HepG2 (cell line): ENCODE data around the gene CYP4F2. TPM values are rescaled to one million over a fixed set of nuclear protein-coding genes. Genes with fewer than 3 reads are reported as not detected.
A peak's percentile ranks its signal among the peaks of the same experiment; 100 is the strongest.

Experiments used
- ATAC-seq: fragments of 200-7000 bp; cut with Tn5 transposase; 3 replicates; pipeline ENCODE4 v1.9.1; 2020; ENCODE audit warnings: mild to moderate bottlenecking, moderate library complexity
- BruUV-seq: library from RNA; stranded (reverse); fragments of 400-500 nt; replicated peaks from 2 replicates; lab custom pipeline; 2021; lab: Mats Ljungman, UMichigan
- CTCF ChIA-PET: fragments of 300-600 bp; formaldehyde crosslinking; extraction: SDS; loops from one replicate; lab custom pipeline; 2021; ENCODE audit warnings: low total read pairs, inconsistent platforms, low intra/inter-chr PET ratio; lab: Yijun Ruan, JAX
- POLR2A ChIA-PET: fragments of 350-600 bp; sonication (Branson Sonifier 250); formaldehyde crosslinking; loops from one replicate; lab custom pipeline; 2020; ENCODE audit warnings: antibody characterized with exemption, inconsistent platforms; lab: Yijun Ruan, JAX
- DNase-seq: peaks from one replicate; pipeline ENCODE4 v3.0.0-alpha.2; 2015; ENCODE audit warnings: low spot score
- FAIRE-seq: peaks from 3 replicates; lab custom pipeline; 2011; peaks lifted over from hg19 to GRCh38; lab: Jason Lieb, UNC
- H2AFZ ChIP-seq: one replicate; pipeline ENCODE4 v1.6.1; 2011; ENCODE audit warnings: low read length, inconsistent platforms
- H3K27ac ChIP-seq: fragments of 300-600 bp; 3 replicates; pipeline ENCODE4 v1.8.0; 2011; ENCODE audit warnings: mixed run types, mild to moderate bottlenecking, mixed read lengths, low read length, inconsistent platforms; ENCODE audit not compliant: insufficient read depth; ENCODE audit errors: extremely low read length
- H3K27me3 ChIP-seq, 2 experiments: fragments of 200-600 bp in 1 of 2; 2 replicates in 1 of 2; 3 replicates in 1 of 2; pipeline versions ENCODE4 v1.6.0 to v1.8.0; 2011; ENCODE audit warnings: low read length in 2 of 2, mild to moderate bottlenecking in 2 of 2, moderate library complexity in 2 of 2, inconsistent platforms in 1 of 2; ENCODE audit not compliant: insufficient read depth in 2 of 2, control insufficient read depth in 1 of 2
- H3K36me3 ChIP-seq, 2 experiments: fragments of 200-600 bp in 1 of 2; replicated peaks in 1 of 2; 2 replicates in 1 of 2; 3 replicates in 1 of 2; pipeline versions ENCODE4 v1.5.1 to v1.8.0; 2011; ENCODE audit warnings: low read length in 2 of 2, inconsistent platforms in 1 of 2; ENCODE audit not compliant: insufficient read depth in 2 of 2, control insufficient read depth in 1 of 2
- H3K4me1 ChIP-seq: 2 replicates; pipeline ENCODE4 v1.5.1; 2012; ENCODE audit warnings: low read length, inconsistent platforms; ENCODE audit not compliant: insufficient read depth
- H3K4me2 ChIP-seq: 2 replicates; pipeline ENCODE4 v1.6.0; 2011; ENCODE audit warnings: low read depth, low read length, inconsistent platforms
- H3K4me3 ChIP-seq, 3 experiments: fragments of 200-600 bp in 1 of 3; sonication (generic), shearing (Covaris generic) in 1 of 3; replicated peaks in 1 of 3; 2 replicates each; pipeline ENCODE4 v1.5.1; 2011 to 2016; ENCODE audit warnings: low read length in 3 of 3, inconsistent platforms in 2 of 3, low read depth in 2 of 3, mild to moderate bottlenecking in 2 of 3, control low read depth in 1 of 3, mixed read lengths in 1 of 3; ENCODE audit not compliant: insufficient read depth in 1 of 3
- H3K79me2 ChIP-seq: one replicate; pipeline ENCODE4 v1.6.1; 2011; ENCODE audit warnings: low read length, inconsistent platforms; ENCODE audit not compliant: insufficient read depth
- H3K9ac ChIP-seq: 2 replicates; pipeline ENCODE4 v1.6.0; 2011; ENCODE audit warnings: mild to moderate bottlenecking, low read depth, low read length, inconsistent platforms; ENCODE audit not compliant: insufficient read depth
- H3K9me3 ChIP-seq: 2 replicates; pipeline ENCODE4 v1.5.1; 2012; ENCODE audit warnings: mild to moderate bottlenecking, low read length
- H4K20me1 ChIP-seq: 2 replicates; pipeline ENCODE4 v1.6.0; 2011; ENCODE audit warnings: inconsistent platforms, mild to moderate bottlenecking, low read length, moderate library complexity; ENCODE audit not compliant: insufficient read depth
- GATAD2A ChIP-seq: IDR thresholded peaks from 2 replicates; pipeline ENCODE4 v1.6.1; 2016
- REL ChIP-seq: sonication (generic); formaldehyde crosslinking; conservative IDR thresholded peaks from 2 replicates; pipeline ENCODE4 v1.8.0; 2022; ENCODE audit warnings: mild to moderate bottlenecking, missing genetic modification reagents, moderate library complexity
- ZFP62 ChIP-seq: sonication (generic); formaldehyde crosslinking; IDR thresholded peaks from 2 replicates; pipeline ENCODE4 v1.4.0; 2020; ENCODE audit warnings: missing genetic modification reagents
- ZKSCAN1 ChIP-seq: fragments of 150-350 bp; IDR thresholded peaks from 2 replicates; pipeline ENCODE4 v1.6.1; 2014; ENCODE audit warnings: low read length
- ZNF225 ChIP-seq: sonication (generic); formaldehyde crosslinking; IDR thresholded peaks from 2 replicates; pipeline ENCODE4 v1.4.0; 2020; ENCODE audit warnings: mild to moderate bottlenecking, missing genetic modification reagents
- ZNF34 ChIP-seq: sonication (generic); formaldehyde crosslinking; IDR thresholded peaks from 2 replicates; pipeline ENCODE4 v1.4.0; 2020; ENCODE audit warnings: mild to moderate bottlenecking, missing genetic modification reagents, borderline replicate concordance
- ZNF441 ChIP-seq: sonication (generic); formaldehyde crosslinking; IDR thresholded peaks from 2 replicates; pipeline ENCODE4 v1.7.0; 2021; ENCODE audit warnings: missing genetic modification reagents, borderline replicate concordance
- WGBS: methylation state at CpG from one replicate; pipeline ENCODE4 v1.1.6; 2017; ENCODE audit warnings: low lambda C conversion rate; 5-methylcytosine and 5-hydroxymethylcytosine counted together
- in situ Hi-C: cut with HindIII; loops from 2 replicates; pipeline ENCODE4 v1.10.0; 2017; ENCODE audit warnings: low pct_unique_long_range_greater_than_20kb; ENCODE audit not compliant: extremely low pct_ligation_motif_present
- intact Hi-C: fragments of 100-400 bp; cut with micrococcal nuclease; formaldehyde crosslinking; loops from one replicate; pipeline ENCODE4 v1.10.0; 2022; ENCODE audit not compliant: unreplicated experiment
- polyA plus RNA-seq, 8 experiments: library from polyadenylated mRNA; depleted of rRNA in 3 of 8; stranded (reverse) in 7 of 8; unstranded in 1 of 8; fragments of >200 nt; fragmentation: Illumina TruSeq in 4 of 8; extraction: Trizol in 4 of 8; gene quantifications; 2 replicates each; pipeline versions ENCODE4 v1.2.1 to v1.2.3, GENCODE V29; 2011 to 2016; ENCODE audit warnings: low read depth in 4 of 8, missing spikeins in 1 of 8, mixed read lengths in 1 of 8; ENCODE audit not compliant: insufficient read depth in 1 of 8
- total RNA-seq, 5 experiments: library from RNA; depleted of rRNA; stranded (reverse); fragments of >200 nt; fragmentation: Illumina TruSeq; extraction: Trizol; gene quantifications; 2 replicates each; pipeline ENCODE4 v1.2.3, GENCODE V29; 2016; ENCODE audit warnings: low read depth in 1 of 5
- TF ChIP-seq, protein P1 (sequence below): sonication (generic); IDR thresholded peaks from 2 replicates; pipeline ENCODE4 v1.6.1; 2016; ENCODE audit warnings: low read depth, borderline replicate concordance
- TF ChIP-seq, protein P2 (sequence below): sonication (generic); formaldehyde crosslinking; IDR thresholded peaks from 2 replicates; pipeline ENCODE4 v1.4.0; 2020; ENCODE audit warnings: mild to moderate bottlenecking, low read depth, missing genetic modification reagents

The CYP4F2 gene
- total and polyA plus RNA-seq, 2 of the 13 experiments (the other 11 are each of a cell fraction or from before 2014, with no cell fraction given): 3.7 to 3.9 TPM

DNA sequence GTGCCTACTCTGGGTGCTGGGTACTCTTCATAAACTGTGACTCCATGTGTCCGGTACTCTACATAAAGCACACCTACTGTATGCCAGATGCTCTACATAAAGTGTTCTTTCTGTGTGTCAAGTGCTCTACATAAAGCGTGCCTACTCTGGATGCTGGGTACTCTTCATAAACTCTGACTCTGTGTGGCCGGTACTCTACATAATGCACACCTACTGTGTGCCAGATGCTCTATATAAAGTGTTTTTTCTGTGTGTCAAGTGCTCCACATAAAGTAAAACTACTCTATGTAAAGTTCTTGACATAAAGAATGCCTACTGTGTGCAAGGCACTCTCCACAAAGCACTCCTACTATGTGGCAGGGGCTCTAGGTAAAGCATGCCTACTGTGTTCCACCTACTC is 38.3 kb upstream of the CYP4F2 start:
- no peaks in the 10 kb centered on the region for H3K9me3 ChIP-seq
- WGBS: 79% methylated on average over 3 of the region's 3 CpGs
- no peak overlapping the region for H2AFZ ChIP-seq
- intact Hi-C loops (no loop called here), in situ Hi-C loops (no loop called here)
- ChIA-PET POLR2A (no interaction called here), CTCF (no interaction called here)
- BruUV-seq: no TSS peak
- H3K27me3 ChIP-seq: no peaks in the 10 kb centered on the region
- H3K27ac ChIP-seq: no peak overlapping the region
- TF ChIP-seq GATAD2A (CRISPR knock-in tag): no peak
- TF ChIP-seq, protein P1, sequence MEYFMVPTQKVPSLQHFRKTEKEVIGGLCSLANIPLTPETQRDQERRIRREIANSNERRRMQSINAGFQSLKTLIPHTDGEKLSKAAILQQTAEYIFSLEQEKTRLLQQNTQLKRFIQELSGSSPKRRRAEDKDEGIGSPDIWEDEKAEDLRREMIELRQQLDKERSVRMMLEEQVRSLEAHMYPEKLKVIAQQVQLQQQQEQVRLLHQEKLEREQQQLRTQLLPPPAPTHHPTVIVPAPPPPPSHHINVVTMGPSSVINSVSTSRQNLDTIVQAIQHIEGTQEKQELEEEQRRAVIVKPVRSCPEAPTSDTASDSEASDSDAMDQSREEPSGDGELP: no peak
- TF ChIP-seq REL (CRISPR knock-in tag): no peak
- TF ChIP-seq ZNF225 (CRISPR knock-in tag): no peak
- no peak for TF ChIP-seq ZNF441 (CRISPR knock-in tag)
- TF ChIP-seq ZKSCAN1: peak; percentile 64
- no peak for TF ChIP-seq ZNF34
- TF ChIP-seq ZFP62 (CRISPR knock-in tag): no peak
- TF ChIP-seq, protein P2, sequence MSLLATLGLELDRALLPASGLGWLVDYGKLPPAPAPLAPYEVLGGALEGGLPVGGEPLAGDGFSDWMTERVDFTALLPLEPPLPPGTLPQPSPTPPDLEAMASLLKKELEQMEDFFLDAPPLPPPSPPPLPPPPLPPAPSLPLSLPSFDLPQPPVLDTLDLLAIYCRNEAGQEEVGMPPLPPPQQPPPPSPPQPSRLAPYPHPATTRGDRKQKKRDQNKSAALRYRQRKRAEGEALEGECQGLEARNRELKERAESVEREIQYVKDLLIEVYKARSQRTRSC (CRISPR knock-in tag): no peak
- TF ChIP-seq, all 625 proteins: peak for 1
- no peak for DNase-seq
- H3K4me1 ChIP-seq: peaks cover 14% of the 10 kb centered on the region
- no peak overlapping the region for H3K9ac ChIP-seq
- no peak for ATAC-seq
- H4K20me1 ChIP-seq: no peaks in the 10 kb centered on the region
- no peak overlapping the region for H3K4me2 ChIP-seq
- H3K79me2 ChIP-seq: no peaks in the 10 kb centered on the region
- no peak for FAIRE-seq
- no peaks in the 10 kb centered on the region for H3K36me3 ChIP-seq
- H3K4me3 ChIP-seq: no peak overlapping the region
